Suprapubic skin (tissue), 4 donors: ENCODE data around the gene TGFBR1.
"Not testable (repeated sequence)": the region's sequence is repeated elsewhere in the genome, so short reads cannot be mapped to it uniquely, and the experiment has no call there.

ENCODE experiments used
- CTCF ChIP-seq, 2 donors: fragments of 200-600 bp in 1 of 2; fragments of 450-650 bp in 1 of 2; sonication (generic) in 1 of 2; IDR thresholded peaks; one replicate each; pipeline ENCODE4 v1.5.1; 2016 to 2019; ENCODE audit warnings: antibody characterized with exemption in 2 of 2, mild to moderate bottlenecking in 1 of 2, moderate library complexity in 1 of 2
- EP300 ChIP-seq: sonication (generic); formaldehyde crosslinking; IDR thresholded peaks from one replicate; pipeline ENCODE4 v1.6.1; 2017; ENCODE audit warnings: antibody characterized with exemption
- POLR2A ChIP-seq, 2 donors: fragments of 450-650 bp; IDR thresholded peaks; one replicate each; pipeline ENCODE4 v1.6.1; 2017; ENCODE audit warnings: antibody characterized with exemption in 2 of 2, mild to moderate bottlenecking in 2 of 2, moderate library complexity in 2 of 2
- POLR2AphosphoS5 ChIP-seq, 3 donors: sonication (generic); formaldehyde crosslinking; IDR thresholded peaks; one replicate each; pipeline ENCODE4 v1.6.1; 2017; ENCODE audit warnings: antibody characterized with exemption in 3 of 3

- TF ChIP-seq CTCF (IDR thresholded peaks at IDR 0.05); POLR2AphosphoS5 (IDR thresholded peaks at IDR 0.05); EP300; POLR2A (IDR thresholded peaks at IDR 0.05): not testable (repeated sequence)
These were observed 4.9 kb upstream of the TGFBR1 start for GRCh38 chr9:99099806-99100585.
